AG09309 (cell line): ENCODE measurements around the gene SYTL1.

Source experiments
- DNase-seq: peaks from one replicate; pipeline ENCODE4 v3.0.0-alpha.2; 2010; ENCODE audit warnings: low read depth
- H3K4me3 ChIP-seq: 2 replicates; pipeline ENCODE4 v1.5.1; 2011; ENCODE audit warnings: mild to moderate bottlenecking, low read depth, low read length, moderate library complexity; ENCODE audit not compliant: control insufficient read depth
- TF ChIP-seq, protein P1 (sequence below): IDR thresholded peaks from 2 replicates; pipeline ENCODE4 v1.5.1; 2011; ENCODE audit warnings: mild to moderate bottlenecking, low read depth, low read length, inconsistent platforms; ENCODE audit not compliant: insufficient read depth, control insufficient read depth; ENCODE audit errors: missing control alignments

The SYTL1 gene

GRCh38 chr1:27374362-27375086 is 32.7 kb downstream of the SYTL1 start, which contains the start of gene FCN3:
TSS of gene FCN3 (minus strand) at chr1:27374824. CDS start at chr1:27374818, 6 bp downstream.
- H3K4me3 ChIP-seq, result no peak within 1 kb of the TSS
- DNase-seq, result no peak
- TF ChIP-seq, protein P1, sequence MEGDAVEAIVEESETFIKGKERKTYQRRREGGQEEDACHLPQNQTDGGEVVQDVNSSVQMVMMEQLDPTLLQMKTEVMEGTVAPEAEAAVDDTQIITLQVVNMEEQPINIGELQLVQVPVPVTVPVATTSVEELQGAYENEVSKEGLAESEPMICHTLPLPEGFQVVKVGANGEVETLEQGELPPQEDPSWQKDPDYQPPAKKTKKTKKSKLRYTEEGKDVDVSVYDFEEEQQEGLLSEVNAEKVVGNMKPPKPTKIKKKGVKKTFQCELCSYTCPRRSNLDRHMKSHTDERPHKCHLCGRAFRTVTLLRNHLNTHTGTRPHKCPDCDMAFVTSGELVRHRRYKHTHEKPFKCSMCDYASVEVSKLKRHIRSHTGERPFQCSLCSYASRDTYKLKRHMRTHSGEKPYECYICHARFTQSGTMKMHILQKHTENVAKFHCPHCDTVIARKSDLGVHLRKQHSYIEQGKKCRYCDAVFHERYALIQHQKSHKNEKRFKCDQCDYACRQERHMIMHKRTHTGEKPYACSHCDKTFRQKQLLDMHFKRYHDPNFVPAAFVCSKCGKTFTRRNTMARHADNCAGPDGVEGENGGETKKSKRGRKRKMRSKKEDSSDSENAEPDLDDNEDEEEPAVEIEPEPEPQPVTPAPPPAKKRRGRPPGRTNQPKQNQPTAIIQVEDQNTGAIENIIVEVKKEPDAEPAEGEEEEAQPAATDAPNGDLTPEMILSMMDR, result no peak

DNA sequence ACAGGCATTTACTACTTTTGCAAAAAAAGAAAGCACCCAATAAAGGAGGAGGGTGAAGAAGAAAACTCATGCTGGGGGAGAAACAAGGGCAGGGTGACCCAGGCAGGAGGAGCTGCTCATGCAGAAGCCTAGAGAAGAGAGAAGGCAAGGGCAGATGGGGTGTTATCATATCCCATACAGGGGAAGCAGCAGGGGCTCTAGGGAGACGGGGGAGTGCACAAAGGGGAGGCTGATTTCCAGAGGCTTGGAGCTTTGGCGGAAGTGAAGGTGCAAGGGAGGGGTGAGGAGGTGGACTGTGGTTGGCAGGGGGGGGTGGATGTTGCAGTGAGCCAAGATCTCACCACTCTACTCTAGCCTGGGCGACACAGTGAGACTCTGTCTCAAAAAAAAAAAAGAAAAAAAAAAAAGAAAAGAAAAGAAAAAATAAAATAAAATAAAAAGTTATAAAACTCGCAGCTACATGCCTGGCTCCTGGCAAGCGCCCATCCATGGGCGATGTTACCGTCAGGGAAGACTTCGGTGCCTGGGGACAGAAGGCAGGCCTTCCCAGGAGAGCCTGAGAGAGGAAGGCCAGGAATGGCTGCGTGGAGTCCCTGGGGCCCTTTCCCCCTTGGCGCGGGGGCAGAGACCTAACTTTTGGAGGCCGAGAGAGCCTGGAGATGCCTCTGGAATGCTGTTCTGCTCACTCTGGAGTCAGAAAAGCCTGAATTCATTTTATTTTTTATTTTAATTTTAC is 36.1 kb downstream of the SYTL1 start:
- no peak overlapping the region for H3K4me3 ChIP-seq
- DNase-seq, result no peak
- TF ChIP-seq, protein P1, result no peak

GRCh38 chr1:27379564-27380122 is 37.8 kb downstream of the SYTL1 start:
- no peak overlapping the region for H3K4me3 ChIP-seq
- no peak for DNase-seq
- TF ChIP-seq, protein P1, result no peak

DNA sequence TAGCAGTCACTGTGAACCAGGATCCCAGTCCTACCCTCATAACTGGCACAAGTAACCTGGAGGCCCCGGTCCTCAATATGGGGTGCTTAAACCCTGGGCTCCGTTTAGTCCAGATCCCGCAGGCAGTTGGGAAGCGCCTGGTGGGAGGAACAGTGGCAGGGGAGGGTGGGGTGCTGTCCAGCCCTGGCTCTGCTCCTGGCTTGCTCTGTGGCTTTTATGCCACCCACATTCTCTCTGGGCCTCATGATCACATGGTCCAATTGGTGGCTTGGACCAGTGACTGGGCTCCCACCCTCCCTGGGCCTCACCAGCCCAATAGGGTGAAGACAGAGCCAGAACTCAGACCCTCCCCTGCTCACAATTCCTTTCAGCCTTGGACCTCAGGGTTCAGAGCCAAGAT is 38.4 kb downstream of the SYTL1 start:
- TF ChIP-seq, protein P1, result no peak
- no peak for DNase-seq
- no peak overlapping the region for H3K4me3 ChIP-seq

DNA sequence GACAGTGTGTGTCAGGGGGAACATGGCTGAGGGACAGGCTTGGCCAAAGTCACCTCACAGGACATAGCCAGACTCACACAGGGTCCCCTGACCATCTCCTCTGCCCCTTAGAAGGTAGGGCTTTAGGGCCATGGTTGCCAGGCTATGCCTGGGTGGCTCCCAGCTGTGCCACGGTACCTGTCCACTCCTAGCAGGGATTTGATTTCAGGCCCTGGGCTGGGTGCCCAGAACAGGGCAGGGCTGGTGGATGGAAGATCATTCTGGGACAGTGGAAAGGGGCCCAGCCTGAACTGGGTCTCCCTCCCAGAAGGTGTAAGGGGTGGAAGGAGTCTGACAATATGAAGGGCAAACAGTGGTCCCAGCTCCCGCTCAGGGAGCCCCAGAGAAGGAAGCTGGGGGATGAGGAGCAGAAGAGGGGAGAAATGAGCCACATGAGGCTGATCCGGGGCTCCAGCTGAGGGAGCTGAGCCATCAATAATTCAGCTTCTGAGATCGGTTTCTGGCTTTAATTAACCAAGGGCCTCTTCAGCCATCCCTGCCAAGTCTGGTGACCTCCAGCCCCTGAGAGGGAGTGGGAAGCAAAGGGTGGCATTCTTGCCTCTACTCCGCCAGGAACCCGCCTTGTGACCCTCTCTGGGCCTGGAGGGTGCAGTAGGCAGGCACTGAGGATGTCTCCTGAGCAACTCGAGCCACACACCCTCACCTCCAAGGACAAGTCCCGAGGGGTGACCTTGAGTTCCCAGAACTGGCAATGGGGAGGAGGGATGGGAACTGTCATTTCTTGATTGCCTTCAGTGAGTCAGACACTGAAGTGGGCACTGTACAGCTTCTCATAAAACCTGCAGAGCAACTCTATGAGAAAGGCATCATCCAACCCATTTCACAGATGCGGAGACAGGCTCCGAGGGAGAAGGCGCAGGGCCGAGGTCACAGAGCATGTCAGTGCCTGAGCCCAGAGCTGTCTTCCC is 39.2 kb downstream of the SYTL1 start:
- no peak overlapping the region for H3K4me3 ChIP-seq
- DNase-seq, result no peak
- TF ChIP-seq, protein P1, result no peak
